ENCODE results near the gene MSANTD2.

- TF ChIP-seq CTCF (IDR thresholded peaks at IDR 0.05): no peak
- TF ChIP-seq POLR2A (IDR thresholded peaks at IDR 0.05): no peak
Observed at GRCh38 chr11:124718801-124719200, 81.4 kb downstream of the MSANTD2 start.

Measured in esophagus squamous epithelium (tissue), 4 donors.